CD4-positive, alpha-beta T cell (primary cell): ENCODE data around the gene CTNNA3. TPM values are rescaled to one million over a fixed set of nuclear protein-coding genes. Genes with fewer than 3 reads are reported as not detected.

Experiments used
- ATAC-seq: fragments of 200-7000 bp; cut with Tn5 transposase; one replicate; pipeline ENCODE4 v1.10.0; 2022; ENCODE audit warnings: mild to moderate bottlenecking; ENCODE audit not compliant: poor library complexity
- CTCF ChIA-PET: fragments of 350-600 bp; sonication (Branson Sonifier 250); formaldehyde crosslinking; loops from one replicate; lab custom pipeline; 2021; ENCODE audit warnings: antibody characterized with exemption, inconsistent platforms; lab: Charles Lee
- POLR2A ChIA-PET: fragments of 350-600 bp; sonication (Branson Sonifier 250); formaldehyde crosslinking; loops from one replicate; lab custom pipeline; 2021; ENCODE audit warnings: antibody characterized with exemption, inconsistent platforms; lab: Charles Lee
- DNase-seq, 14 experiments: peaks; one replicate each; pipeline ENCODE4 v3.0.0-alpha.2; 2013 to 2020; ENCODE audit warnings: mixed read lengths in 2 of 14
- H3K27ac ChIP-seq, 2 donors: one replicate each; pipeline versions ENCODE4 v1.5.1 to v1.7.0; 2013; ENCODE audit warnings: low read length in 2 of 2, low read depth in 1 of 2, mild to moderate bottlenecking in 1 of 2
- H3K27me3 ChIP-seq, 2 experiments: 1 replicate in 1 of 2; 2 replicates in 1 of 2; pipeline versions ENCODE4 v1.6.1 to v1.7.0; 2013; ENCODE audit warnings: low read length in 2 of 2, control low read depth in 1 of 2, mild to moderate bottlenecking in 1 of 2, moderate library complexity in 1 of 2; ENCODE audit not compliant: insufficient read depth in 2 of 2, control insufficient read depth in 1 of 2
- H3K36me3 ChIP-seq: one replicate; pipeline ENCODE4 v1.6.1; 2013; ENCODE audit warnings: low read length, control low read depth; ENCODE audit not compliant: insufficient read depth
- H3K4me1 ChIP-seq: one replicate; pipeline ENCODE4 v1.6.1; 2013; ENCODE audit warnings: low read length, control low read depth; ENCODE audit not compliant: insufficient read depth
- H3K4me3 ChIP-seq: one replicate; pipeline ENCODE4 v1.5.1; 2013; ENCODE audit warnings: mild to moderate bottlenecking, low read length, moderate library complexity
- H3K9me3 ChIP-seq, 2 experiments: 1 replicate in 1 of 2; 2 replicates in 1 of 2; pipeline versions ENCODE4 v1.6.1 to v1.7.0; 2013; ENCODE audit warnings: low read length in 2 of 2, mild to moderate bottlenecking in 2 of 2, control low read depth in 1 of 2, moderate library complexity in 1 of 2; ENCODE audit not compliant: control insufficient read depth in 1 of 2, insufficient read depth in 1 of 2
- H3K27ac Mint-ChIP-seq: one replicate; pipeline ENCODE4 v1.8.0; 2020; ENCODE audit warnings: mixed read lengths
- H3K27me3 Mint-ChIP-seq: one replicate; pipeline ENCODE4 v1.8.0; 2021; ENCODE audit warnings: mixed read lengths
- H3K36me3 Mint-ChIP-seq: one replicate; pipeline ENCODE4 v1.8.0; 2021; ENCODE audit warnings: low read depth, mixed read lengths
- H3K4me1 Mint-ChIP-seq: one replicate; pipeline ENCODE4 v1.8.0; 2021; ENCODE audit warnings: low read depth, mixed read lengths
- H3K4me3 Mint-ChIP-seq: one replicate; pipeline ENCODE4 v1.8.0; 2020; ENCODE audit warnings: mild to moderate bottlenecking, mixed read lengths
- H3K9me3 Mint-ChIP-seq: one replicate; pipeline ENCODE4 v1.8.0; 2020; ENCODE audit warnings: mixed read lengths
- intact Hi-C, 2 experiments: fragments of 100-400 bp; cut with DNase I in 1 of 2; cut with micrococcal nuclease in 1 of 2; formaldehyde crosslinking; loops; one replicate each; pipeline versions ENCODE4 v1.15.1 to v1.9.0; 2023 to 2025; cut with DNase I, micrococcal nuclease
- total RNA-seq, 174 experiments: library from RNA in 2 of 174; stranded (reverse) in 2 of 174; gene quantifications; one replicate each; pipeline ENCODE4 v1.2.3 and lab custom pipeline; 2021 to 2026
- TF ChIP-seq, protein P1 (sequence below): fragments of 200-600 bp; IDR thresholded peaks from one replicate; pipeline ENCODE4 v1.8.0; 2022; ENCODE audit warnings: antibody characterized with exemption, mild to moderate bottlenecking

The CTNNA3 gene
- total RNA-seq, 2 experiments from 2014 or later: 0.80 TPM; not detected in 1

DNA sequence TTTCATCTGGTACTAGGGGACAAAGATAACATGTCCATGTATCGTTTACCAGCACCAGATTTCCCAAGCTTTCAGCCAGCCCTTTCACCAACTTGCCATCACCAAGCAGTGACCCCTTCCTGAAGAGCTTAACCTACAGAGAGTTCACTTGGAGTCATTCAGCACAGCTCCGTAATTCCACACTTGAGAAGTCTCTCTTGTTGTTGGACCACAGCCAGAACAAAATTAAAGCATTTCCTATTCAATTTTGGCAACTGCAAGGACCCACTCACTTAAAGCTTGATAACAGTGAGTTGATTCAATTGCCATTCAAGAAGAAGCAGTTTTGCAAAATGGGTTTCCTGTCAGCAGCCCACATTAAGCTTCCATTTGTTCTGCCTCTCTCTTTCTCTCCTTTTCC, 858.7 kb downstream of the CTNNA3 start:
- H3K4me3 Mint-ChIP-seq: no peak overlapping the region
- intact Hi-C loops: no loop called here
- DNase-seq (no peak), ATAC-seq (no peak)
- CTCF ChIA-PET: no interaction called here
- no peak overlapping the region for H3K27ac ChIP-seq
- H3K36me3 Mint-ChIP-seq: no peaks in the 10 kb centered on the region
- H3K9me3 Mint-ChIP-seq: peaks cover 2% of the 10 kb centered on the region
- H3K36me3 ChIP-seq: no peaks in the 10 kb centered on the region
- H3K9me3 ChIP-seq: no peaks in the 10 kb centered on the region
- H3K4me3 ChIP-seq: no peak overlapping the region
- H3K27me3 Mint-ChIP-seq: no peaks in the 10 kb centered on the region
- POLR2A ChIA-PET: no interaction called here
- no peaks in the 10 kb centered on the region for H3K27me3 ChIP-seq
- no peaks in the 10 kb centered on the region for H3K4me1 Mint-ChIP-seq
- TF ChIP-seq, protein P1, sequence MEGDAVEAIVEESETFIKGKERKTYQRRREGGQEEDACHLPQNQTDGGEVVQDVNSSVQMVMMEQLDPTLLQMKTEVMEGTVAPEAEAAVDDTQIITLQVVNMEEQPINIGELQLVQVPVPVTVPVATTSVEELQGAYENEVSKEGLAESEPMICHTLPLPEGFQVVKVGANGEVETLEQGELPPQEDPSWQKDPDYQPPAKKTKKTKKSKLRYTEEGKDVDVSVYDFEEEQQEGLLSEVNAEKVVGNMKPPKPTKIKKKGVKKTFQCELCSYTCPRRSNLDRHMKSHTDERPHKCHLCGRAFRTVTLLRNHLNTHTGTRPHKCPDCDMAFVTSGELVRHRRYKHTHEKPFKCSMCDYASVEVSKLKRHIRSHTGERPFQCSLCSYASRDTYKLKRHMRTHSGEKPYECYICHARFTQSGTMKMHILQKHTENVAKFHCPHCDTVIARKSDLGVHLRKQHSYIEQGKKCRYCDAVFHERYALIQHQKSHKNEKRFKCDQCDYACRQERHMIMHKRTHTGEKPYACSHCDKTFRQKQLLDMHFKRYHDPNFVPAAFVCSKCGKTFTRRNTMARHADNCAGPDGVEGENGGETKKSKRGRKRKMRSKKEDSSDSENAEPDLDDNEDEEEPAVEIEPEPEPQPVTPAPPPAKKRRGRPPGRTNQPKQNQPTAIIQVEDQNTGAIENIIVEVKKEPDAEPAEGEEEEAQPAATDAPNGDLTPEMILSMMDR: no peak
- H3K27ac Mint-ChIP-seq: no peak overlapping the region
- no peaks in the 10 kb centered on the region for H3K4me1 ChIP-seq

DNA sequence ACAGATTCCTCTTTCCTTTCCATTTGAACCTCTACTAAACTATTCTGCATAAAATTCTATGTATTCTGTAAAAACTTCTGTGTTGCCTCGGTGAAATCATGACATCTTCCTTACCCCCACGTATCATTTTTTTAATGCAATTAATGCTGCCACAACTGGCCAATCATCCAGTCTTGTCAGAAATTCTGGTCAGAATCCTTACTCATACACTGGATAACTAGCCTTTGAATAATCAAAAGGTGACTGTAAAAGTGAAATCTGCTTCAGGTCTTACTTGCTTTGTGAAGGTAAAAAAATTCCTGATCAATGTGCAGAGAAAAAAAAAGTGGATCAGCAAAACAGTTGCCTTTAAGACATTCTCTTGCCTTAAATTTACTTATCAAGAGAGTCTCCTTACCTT, 859.2 kb downstream of the CTNNA3 start:
- ATAC-seq: no peak
- POLR2A ChIA-PET: no interaction called here
- no peak overlapping the region for H3K4me3 Mint-ChIP-seq
- intact Hi-C loops: no loop called here
- Histone ChIP-seq H3K4me1 (no peaks in the 10 kb centered on the region), H3K27ac (no peak overlapping the region), H3K36me3 (no peaks in the 10 kb centered on the region), H3K27me3 (no peaks in the 10 kb centered on the region), H3K4me3 (no peak overlapping the region), H3K9me3 (no peaks in the 10 kb centered on the region)
- peaks cover 2% of the 10 kb centered on the region for H3K9me3 Mint-ChIP-seq
- CTCF ChIA-PET: no interaction called here
- no peaks in the 10 kb centered on the region for H3K4me1 Mint-ChIP-seq
- TF ChIP-seq, protein P1: no peak
- no peaks in the 10 kb centered on the region for H3K27me3 Mint-ChIP-seq
- no peak for DNase-seq
- H3K36me3 Mint-ChIP-seq: no peaks in the 10 kb centered on the region
- no peak overlapping the region for H3K27ac Mint-ChIP-seq

DNA sequence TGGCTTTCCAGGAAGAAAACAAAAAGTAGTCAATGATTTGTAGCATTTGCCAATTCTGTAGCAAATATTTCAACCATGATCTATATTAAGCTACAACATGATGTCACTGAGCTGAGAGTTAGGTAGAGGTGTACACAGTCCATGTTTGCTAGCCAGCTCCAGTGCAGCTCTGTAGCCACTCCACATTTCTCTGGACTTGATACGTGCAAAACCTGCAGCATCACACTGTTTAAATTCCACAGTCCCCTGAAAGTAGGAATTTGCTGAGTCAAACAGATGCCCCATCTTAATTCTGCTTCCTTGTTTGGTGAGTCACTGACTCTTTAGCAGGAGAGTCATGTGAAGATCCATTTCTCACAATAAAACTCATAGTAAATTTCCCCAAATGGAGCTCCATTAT, 859.9 kb downstream of the CTNNA3 start:
- intact Hi-C loops: no loop called here
- no peak overlapping the region for H3K4me3 Mint-ChIP-seq
- H3K36me3 Mint-ChIP-seq: no peaks in the 10 kb centered on the region
- Histone ChIP-seq H3K9me3 (no peaks in the 10 kb centered on the region), H3K4me3 (no peak overlapping the region), H3K27me3 (no peaks in the 10 kb centered on the region), H3K27ac (no peak overlapping the region), H3K36me3 (no peaks in the 10 kb centered on the region), H3K4me1 (no peaks in the 10 kb centered on the region)
- DNase-seq: no peak
- peaks cover 2% of the 10 kb centered on the region for H3K9me3 Mint-ChIP-seq
- TF ChIP-seq, protein P1: no peak
- ChIA-PET CTCF (no interaction called here), POLR2A (no interaction called here)
- H3K27me3 Mint-ChIP-seq: no peaks in the 10 kb centered on the region
- no peak for ATAC-seq
- H3K4me1 Mint-ChIP-seq: no peaks in the 10 kb centered on the region
- no peak overlapping the region for H3K27ac Mint-ChIP-seq
